Tibial nerve (tissue), 4 donors: ENCODE data around the gene FAM163B.

Experiments
- EP300 ChIP-seq, 2 donors: sonication (generic); formaldehyde crosslinking; IDR thresholded peaks; one replicate each; pipeline ENCODE4 v1.6.1; 2017; ENCODE audit warnings: antibody characterized with exemption in 2 of 2, mild to moderate bottlenecking in 1 of 2
- POLR2A ChIP-seq, 2 donors: fragments of 450-650 bp; IDR thresholded peaks; one replicate each; pipeline ENCODE4 v1.6.1; 2017; ENCODE audit warnings: antibody characterized with exemption in 2 of 2, mild to moderate bottlenecking in 2 of 2, moderate library complexity in 2 of 2
- TF ChIP-seq, protein P1 (sequence below), 5 experiments: fragments of 200-600 bp in 3 of 5; fragments of 450-650 bp in 2 of 5; sonication (generic) in 3 of 5; IDR thresholded peaks; one replicate each; pipeline ENCODE4 v1.5.1; 2016 to 2019; ENCODE audit warnings: antibody characterized with exemption in 5 of 5, mild to moderate bottlenecking in 3 of 5, moderate library complexity in 2 of 5

DNA sequence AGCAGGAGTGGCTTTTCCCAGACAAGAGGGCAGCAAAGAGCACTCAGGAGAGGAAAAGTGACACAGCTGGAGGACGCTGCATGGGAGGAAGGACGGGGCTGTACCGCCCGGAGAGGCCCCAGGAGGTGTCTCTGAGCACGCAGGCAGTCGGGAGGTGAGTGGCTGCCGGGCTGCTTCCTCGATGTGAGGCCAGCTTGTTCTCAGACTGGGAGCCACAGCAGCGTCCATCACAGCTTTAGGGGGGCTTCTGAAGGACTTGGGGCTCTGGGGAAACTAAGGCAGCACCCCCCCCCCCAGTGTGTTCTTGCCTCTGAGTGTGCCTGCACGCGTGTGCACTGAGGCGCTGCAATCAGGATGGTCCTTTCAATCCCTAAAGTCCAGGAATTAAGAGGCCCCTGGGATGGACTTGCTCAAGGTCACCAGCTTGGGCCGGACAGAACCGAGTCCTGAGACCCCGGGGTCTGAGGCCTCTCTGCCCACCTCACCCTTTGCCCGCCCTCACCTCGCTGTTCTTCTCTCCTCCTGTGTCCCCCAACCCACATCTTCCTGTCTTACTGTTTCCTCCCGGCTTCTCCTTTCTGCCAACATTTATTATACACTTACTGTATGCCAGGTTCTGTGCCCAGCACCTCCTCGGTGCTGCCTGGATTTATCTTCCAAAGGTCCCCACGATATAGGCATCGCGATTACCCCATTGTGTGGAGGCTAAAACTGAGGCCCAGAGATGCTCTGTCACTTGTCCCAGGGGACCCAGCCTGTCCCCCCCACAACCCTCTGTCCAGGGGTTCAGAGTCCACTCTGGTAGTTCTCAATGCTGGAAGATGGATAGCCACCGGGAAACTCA, 32.9 kb downstream of the FAM163B start:
- TF ChIP-seq, protein P1, sequence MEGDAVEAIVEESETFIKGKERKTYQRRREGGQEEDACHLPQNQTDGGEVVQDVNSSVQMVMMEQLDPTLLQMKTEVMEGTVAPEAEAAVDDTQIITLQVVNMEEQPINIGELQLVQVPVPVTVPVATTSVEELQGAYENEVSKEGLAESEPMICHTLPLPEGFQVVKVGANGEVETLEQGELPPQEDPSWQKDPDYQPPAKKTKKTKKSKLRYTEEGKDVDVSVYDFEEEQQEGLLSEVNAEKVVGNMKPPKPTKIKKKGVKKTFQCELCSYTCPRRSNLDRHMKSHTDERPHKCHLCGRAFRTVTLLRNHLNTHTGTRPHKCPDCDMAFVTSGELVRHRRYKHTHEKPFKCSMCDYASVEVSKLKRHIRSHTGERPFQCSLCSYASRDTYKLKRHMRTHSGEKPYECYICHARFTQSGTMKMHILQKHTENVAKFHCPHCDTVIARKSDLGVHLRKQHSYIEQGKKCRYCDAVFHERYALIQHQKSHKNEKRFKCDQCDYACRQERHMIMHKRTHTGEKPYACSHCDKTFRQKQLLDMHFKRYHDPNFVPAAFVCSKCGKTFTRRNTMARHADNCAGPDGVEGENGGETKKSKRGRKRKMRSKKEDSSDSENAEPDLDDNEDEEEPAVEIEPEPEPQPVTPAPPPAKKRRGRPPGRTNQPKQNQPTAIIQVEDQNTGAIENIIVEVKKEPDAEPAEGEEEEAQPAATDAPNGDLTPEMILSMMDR (IDR thresholded peaks at IDR 0.05) = no peak
- TF ChIP-seq EP300 (IDR thresholded peaks at IDR 0.05) = no peak
- no peak for TF ChIP-seq POLR2A (IDR thresholded peaks at IDR 0.05)
